Measurements from ENCODE around the gene CATSPERE.

DNA sequence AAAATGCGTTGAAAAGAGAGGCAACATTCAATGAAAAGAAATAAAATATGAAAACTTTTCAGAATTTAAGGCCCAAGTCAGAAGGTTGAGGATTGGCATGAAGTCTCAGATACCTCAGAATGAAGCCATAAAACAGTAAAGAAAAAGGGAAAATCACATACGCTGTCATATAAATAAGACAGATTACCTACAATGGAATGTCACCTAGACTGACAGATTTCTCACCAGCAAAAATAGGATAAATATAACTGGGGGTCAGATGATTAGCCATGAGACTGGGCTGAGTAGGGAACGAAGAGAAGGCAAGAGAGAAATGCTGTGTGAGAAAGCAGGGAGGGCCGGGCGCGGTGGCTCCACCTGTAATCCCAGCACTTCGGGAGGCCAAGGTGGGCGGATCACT, 140.3 kb downstream of the CATSPERE start:
- TF ChIP-seq, protein P1, sequence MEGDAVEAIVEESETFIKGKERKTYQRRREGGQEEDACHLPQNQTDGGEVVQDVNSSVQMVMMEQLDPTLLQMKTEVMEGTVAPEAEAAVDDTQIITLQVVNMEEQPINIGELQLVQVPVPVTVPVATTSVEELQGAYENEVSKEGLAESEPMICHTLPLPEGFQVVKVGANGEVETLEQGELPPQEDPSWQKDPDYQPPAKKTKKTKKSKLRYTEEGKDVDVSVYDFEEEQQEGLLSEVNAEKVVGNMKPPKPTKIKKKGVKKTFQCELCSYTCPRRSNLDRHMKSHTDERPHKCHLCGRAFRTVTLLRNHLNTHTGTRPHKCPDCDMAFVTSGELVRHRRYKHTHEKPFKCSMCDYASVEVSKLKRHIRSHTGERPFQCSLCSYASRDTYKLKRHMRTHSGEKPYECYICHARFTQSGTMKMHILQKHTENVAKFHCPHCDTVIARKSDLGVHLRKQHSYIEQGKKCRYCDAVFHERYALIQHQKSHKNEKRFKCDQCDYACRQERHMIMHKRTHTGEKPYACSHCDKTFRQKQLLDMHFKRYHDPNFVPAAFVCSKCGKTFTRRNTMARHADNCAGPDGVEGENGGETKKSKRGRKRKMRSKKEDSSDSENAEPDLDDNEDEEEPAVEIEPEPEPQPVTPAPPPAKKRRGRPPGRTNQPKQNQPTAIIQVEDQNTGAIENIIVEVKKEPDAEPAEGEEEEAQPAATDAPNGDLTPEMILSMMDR (IDR thresholded peaks at IDR 0.05) = no peak
- no peak for TF ChIP-seq POLR2A (IDR thresholded peaks at IDR 0.05)
